IMR-90 (cell line): Measurements from ENCODE around the gene OR1Q1. TPM values are rescaled to one million over a fixed set of nuclear protein-coding genes. Genes with fewer than 3 reads are reported as not detected.

Source experiments
- ATAC-seq: fragments of 200-7000 bp; cut with Tn5 transposase; 2 replicates; pipeline ENCODE4 v1.9.1; 2020; ENCODE audit warnings: low read depth, mild to moderate bottlenecking, moderate library complexity
- BruUV-seq: library from RNA; stranded (reverse); fragments of 400-500 nt; replicated peaks from 2 replicates; lab custom pipeline; 2021; lab: Mats Ljungman, UMichigan
- CTCF ChIA-PET: fragments of 300-600 bp; formaldehyde crosslinking; extraction: SDS; loops from one replicate; lab custom pipeline; 2021; ENCODE audit warnings: antibody characterized with exemption; lab: Yijun Ruan, JAX
- POLR2A ChIA-PET: fragments of 300-600 bp; sonication (Branson Sonifier 250); formaldehyde crosslinking; loops from one replicate; lab custom pipeline; 2022; ENCODE audit warnings: antibody characterized with exemption; ENCODE audit not compliant: unreplicated experiment; lab: Charles Lee
- DNase-seq: peaks from one replicate; pipeline ENCODE4 v3.0.0; 2013
- H2AFZ ChIP-seq: replicated peaks from 2 replicates; pipeline ENCODE3; 2013; ENCODE audit warnings: low read length, mild to moderate bottlenecking; ENCODE audit not compliant: poor library complexity
- H2AK5ac ChIP-seq: 2 replicates; pipeline ENCODE4 v1.6.1; 2013; ENCODE audit warnings: low read depth, low read length, inconsistent platforms
- H2AK9ac ChIP-seq: replicated peaks from 2 replicates; pipeline ENCODE3; 2013; ENCODE audit warnings: mild to moderate bottlenecking, low read depth, low read length, moderate library complexity; ENCODE audit not compliant: poor library complexity
- H2BK120ac ChIP-seq: 2 replicates; pipeline ENCODE4 v1.6.1; 2013; ENCODE audit warnings: low read depth, low read length, inconsistent platforms
- H2BK15ac ChIP-seq: 3 replicates; pipeline ENCODE4 v1.6.1; 2013; ENCODE audit warnings: low read depth, low read length, inconsistent platforms
- H2BK20ac ChIP-seq: 2 replicates; pipeline ENCODE4 v1.6.1; 2013; ENCODE audit warnings: low read depth, mild to moderate bottlenecking, inconsistent platforms, low read length, moderate library complexity
- H2BK5ac ChIP-seq: 2 replicates; pipeline ENCODE4 v1.6.1; 2013; ENCODE audit warnings: mild to moderate bottlenecking, low read depth, low read length, inconsistent platforms; ENCODE audit not compliant: poor library complexity, severe bottlenecking
- H3K14ac ChIP-seq: replicated peaks from 2 replicates; pipeline ENCODE4 v1.6.1; 2013; ENCODE audit warnings: low read depth, low read length, inconsistent platforms
- H3K18ac ChIP-seq: 2 replicates; pipeline ENCODE4 v1.6.1; 2013; ENCODE audit warnings: low read depth, low read length, control low read depth
- H3K23ac ChIP-seq: 2 replicates; pipeline ENCODE4 v1.6.1; 2013; ENCODE audit warnings: low read depth, low read length, inconsistent platforms
- H3K27ac ChIP-seq: 2 replicates; pipeline ENCODE4 v1.5.1; 2013; ENCODE audit warnings: mild to moderate bottlenecking, control low read depth, low read length; ENCODE audit not compliant: insufficient read depth
- H3K27me3 ChIP-seq: 2 replicates; pipeline ENCODE4 v1.6.1; 2013; ENCODE audit warnings: low read length; ENCODE audit not compliant: control insufficient read depth, insufficient read depth
- H3K36me3 ChIP-seq: 2 replicates; pipeline ENCODE4 v1.6.1; 2013; ENCODE audit warnings: low read length, mixed read lengths; ENCODE audit not compliant: control insufficient read depth, insufficient read depth
- H3K4ac ChIP-seq: 2 replicates; pipeline ENCODE4 v1.6.1; 2013; ENCODE audit warnings: low read depth, low read length, inconsistent platforms
- H3K4me1 ChIP-seq: 2 replicates; pipeline ENCODE4 v1.6.1; 2013; ENCODE audit warnings: low read length, mixed read lengths; ENCODE audit not compliant: control insufficient read depth, insufficient read depth
- H3K4me2 ChIP-seq: 2 replicates; pipeline ENCODE4 v1.6.1; 2013; ENCODE audit warnings: low read depth, mild to moderate bottlenecking, control low read depth, low read length, moderate library complexity
- H3K4me3 ChIP-seq: 2 replicates; pipeline ENCODE4 v1.5.1; 2013; ENCODE audit warnings: low read depth, mild to moderate bottlenecking, control low read depth, low read length, moderate library complexity; ENCODE audit not compliant: insufficient read depth
- H3K56ac ChIP-seq: 2 replicates; pipeline ENCODE4 v1.6.1; 2013; ENCODE audit warnings: low read length, inconsistent platforms; ENCODE audit not compliant: insufficient read depth; ENCODE audit errors: extremely low read depth
- H3K79me1 ChIP-seq, 2 experiments: 2 replicates each; pipeline ENCODE4 v1.6.1; 2013; ENCODE audit warnings: low read length in 2 of 2, inconsistent platforms in 1 of 2, low read depth in 1 of 2
- H3K9ac ChIP-seq: 2 replicates; pipeline ENCODE4 v1.6.1; 2013; ENCODE audit warnings: low read depth, low read length, control low read depth
- H3K9me1 ChIP-seq: 2 replicates; pipeline ENCODE4 v1.6.1; 2013; ENCODE audit warnings: low read length, inconsistent platforms; ENCODE audit not compliant: insufficient read depth
- H3K9me3 ChIP-seq: 2 replicates; pipeline ENCODE4 v1.6.1; 2013; ENCODE audit warnings: low read length; ENCODE audit not compliant: control insufficient read depth, insufficient read depth
- H4K20me1 ChIP-seq: 2 replicates; pipeline ENCODE4 v1.6.1; 2013; ENCODE audit warnings: low read length, inconsistent platforms; ENCODE audit not compliant: insufficient read depth
- H4K5ac ChIP-seq: 2 replicates; pipeline ENCODE4 v1.6.1; 2013; ENCODE audit warnings: mild to moderate bottlenecking, low read depth, low read length, control low read depth
- H4K8ac ChIP-seq, 2 experiments: 2 replicates each; pipeline ENCODE4 v1.6.1; 2013; ENCODE audit warnings: low read depth in 2 of 2, low read length in 2 of 2, control low read depth in 1 of 2, inconsistent platforms in 1 of 2
- H4K91ac ChIP-seq: 2 replicates; pipeline ENCODE4 v1.6.1; 2013; ENCODE audit warnings: low read depth, low read length, inconsistent platforms; ENCODE audit not compliant: insufficient read depth
- BHLHE40 ChIP-seq: fragments of 150-350 bp; IDR thresholded peaks from 2 replicates; pipeline ENCODE4 v1.6.1; 2016; ENCODE audit warnings: mild to moderate bottlenecking, low read depth, low read length
- CEBPB ChIP-seq: IDR thresholded peaks from 2 replicates; pipeline ENCODE4 v1.6.1; 2012; ENCODE audit warnings: low read depth, low read length, improper control_type of control experiment
- CHD1 ChIP-seq: IDR thresholded peaks from 2 replicates; pipeline ENCODE4 v1.6.1; 2012; ENCODE audit warnings: low read depth, low read length, improper control_type of control experiment
- FOS ChIP-seq: fragments of 150-350 bp; IDR thresholded peaks from 2 replicates; pipeline ENCODE4 v1.6.1; 2016; ENCODE audit warnings: low read depth, low read length
- MAZ ChIP-seq: IDR thresholded peaks from 2 replicates; pipeline ENCODE4 v1.6.1; 2012; ENCODE audit warnings: low read depth, mild to moderate bottlenecking, low read length, improper control_type of control experiment, moderate library complexity, borderline replicate concordance
- POLR2A ChIP-seq: IDR thresholded peaks from 2 replicates; pipeline ENCODE4 v1.6.1; 2012; ENCODE audit warnings: mild to moderate bottlenecking, low read depth, low read length
- RCOR1 ChIP-seq: IDR thresholded peaks from 2 replicates; pipeline ENCODE4 v1.6.1; 2012; ENCODE audit warnings: mild to moderate bottlenecking, low read length, improper control_type of control experiment; ENCODE audit not compliant: insufficient replicate concordance
- SMC3 ChIP-seq: fragments of 150-350 bp; IDR thresholded peaks from 2 replicates; pipeline ENCODE4 v1.6.1; 2016; ENCODE audit warnings: low read depth, mild to moderate bottlenecking, antibody characterized with exemption, low read length, moderate library complexity
- WGBS, 2 experiments: methylation state at CpG; one replicate each; pipeline versions ENCODE4 v1.1.5 to v1.1.7; 2013; ENCODE audit warnings: missing lambda C conversion rate in 2 of 2; ENCODE audit not compliant: insufficient read length in 1 of 2; ENCODE audit errors: extremely low coverage in 2 of 2; 5-methylcytosine and 5-hydroxymethylcytosine counted together
- dilution Hi-C: fragments of 300-500 bp; cut with HindIII; formaldehyde crosslinking; loops from one replicate; pipeline ENCODE4 v1.14.3; 2018; ENCODE audit warnings: low sequenced_read_pairs; ENCODE audit not compliant: unreplicated experiment
- in situ Hi-C: fragments of 300-500 bp; cut with MboI; formaldehyde crosslinking; loops from 3 replicates; pipeline ENCODE4 v1.14.3; 2019; ENCODE audit warnings: low sequenced_read_pairs, inconsistent platforms, mixed read lengths
- intact Hi-C: fragments of 100-400 bp; cut with micrococcal nuclease; formaldehyde crosslinking; loops from 2 replicates; pipeline ENCODE4 v1.10.0; 2022
- polyA plus RNA-seq, 3 experiments: library from polyadenylated mRNA; depleted of rRNA; stranded (reverse); fragments of >200 nt; gene quantifications; 2 replicates each; pipeline ENCODE4 v1.2.3, GENCODE V29; 2012; ENCODE audit warnings: low replicate concordance in 1 of 3
- total RNA-seq: library from RNA; depleted of rRNA; stranded (reverse); fragments of >200 nt; gene quantifications from 2 replicates; pipeline ENCODE4 v1.2.3, GENCODE V29; 2012
- TF ChIP-seq, protein P1 (sequence below): conservative IDR thresholded peaks from 2 replicates; pipeline ENCODE4 v1.5.1; 2012; ENCODE audit warnings: mild to moderate bottlenecking, low read depth, low read length, improper control_type of control experiment

The OR1Q1 gene
- total and polyA plus RNA-seq, 2 of the 4 experiments (the other 2 are of a cell fraction) = not detected

DNA sequence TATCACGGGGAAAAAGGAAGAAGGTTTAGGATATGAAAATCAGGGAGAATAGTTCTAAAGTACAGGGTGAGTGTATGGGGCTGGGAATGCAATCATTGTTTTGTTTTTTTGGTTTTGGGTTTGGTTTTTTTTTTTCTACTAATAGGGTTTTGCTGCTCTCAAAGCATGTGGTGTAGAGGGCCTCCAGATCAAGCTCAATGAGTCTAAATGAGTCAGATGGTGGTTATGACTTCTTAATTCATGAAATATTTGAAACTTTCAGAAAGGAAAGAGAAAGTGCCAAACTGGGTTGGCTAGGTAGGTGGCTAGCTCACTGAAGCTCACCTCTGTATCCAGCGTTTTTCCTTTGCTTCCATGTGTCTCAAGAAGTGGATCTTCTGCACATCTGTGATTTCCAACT lies 42.1 kb upstream of the OR1Q1 start:
- Histone ChIP-seq H2BK15ac (no peak overlapping the region), H3K36me3 (no peaks in the 10 kb centered on the region), H2AK9ac (no peak overlapping the region), H3K9ac (no peak overlapping the region), H4K8ac (peak overlapping the region; percentile 4 to 22; a peak in 2 of 4 replicates), H3K27ac (peak overlapping the region; percentile 77), H2BK20ac (peak overlapping the region; percentile 73), H3K4me3 (no peak overlapping the region), H2AK5ac (no peak overlapping the region), H3K9me1 (no peaks in the 10 kb centered on the region), H3K27me3 (no peaks in the 10 kb centered on the region; the same call in 1 of the 2 replicates), H3K9me3 (no peaks in the 10 kb centered on the region), H3K4me2 (peak overlapping the region; percentile 0), H3K4me1 (peaks cover 5% of the 10 kb centered on the region; the same call in 1 of the 2 replicates), H3K23ac (peak overlapping the region; percentile 48; the same call in 1 of the 2 replicates), H3K4ac (peak overlapping the region; percentile 82), H4K20me1 (no peaks in the 10 kb centered on the region), H4K5ac (peak overlapping the region; percentile 2), H3K18ac (peak overlapping the region; percentile 33; the same call in 1 of the 2 replicates), H2BK120ac (peak overlapping the region; percentile 84), H2BK5ac (no peak overlapping the region), H2AFZ (no peak overlapping the region), H3K79me1 (no peaks in the 10 kb centered on the region), H3K14ac (no peak overlapping the region), H4K91ac (peak overlapping the region; percentile 73), H3K56ac (peak overlapping the region; percentile 27; the same call in 1 of the 2 replicates)
- dilution Hi-C loops = no loop called here
- ATAC-seq (peak; percentile 60), DNase-seq (no peak)
- POLR2A ChIA-PET = interaction anchor here (0.6 to 0.8 kb wide), 2 partner anchors 16 to 28 kb away, joined by 3 to 9 read pairs; no protein-coding TSS in a partner anchor
- CTCF ChIA-PET = no interaction called here
- no peak for TF ChIP-seq BHLHE40
- no peak for TF ChIP-seq FOS
- TF ChIP-seq SMC3 = no peak
- TF ChIP-seq CEBPB = no peak
- TF ChIP-seq MAZ = no peak
- TF ChIP-seq CHD1 = no peak
- TF ChIP-seq, protein P1, sequence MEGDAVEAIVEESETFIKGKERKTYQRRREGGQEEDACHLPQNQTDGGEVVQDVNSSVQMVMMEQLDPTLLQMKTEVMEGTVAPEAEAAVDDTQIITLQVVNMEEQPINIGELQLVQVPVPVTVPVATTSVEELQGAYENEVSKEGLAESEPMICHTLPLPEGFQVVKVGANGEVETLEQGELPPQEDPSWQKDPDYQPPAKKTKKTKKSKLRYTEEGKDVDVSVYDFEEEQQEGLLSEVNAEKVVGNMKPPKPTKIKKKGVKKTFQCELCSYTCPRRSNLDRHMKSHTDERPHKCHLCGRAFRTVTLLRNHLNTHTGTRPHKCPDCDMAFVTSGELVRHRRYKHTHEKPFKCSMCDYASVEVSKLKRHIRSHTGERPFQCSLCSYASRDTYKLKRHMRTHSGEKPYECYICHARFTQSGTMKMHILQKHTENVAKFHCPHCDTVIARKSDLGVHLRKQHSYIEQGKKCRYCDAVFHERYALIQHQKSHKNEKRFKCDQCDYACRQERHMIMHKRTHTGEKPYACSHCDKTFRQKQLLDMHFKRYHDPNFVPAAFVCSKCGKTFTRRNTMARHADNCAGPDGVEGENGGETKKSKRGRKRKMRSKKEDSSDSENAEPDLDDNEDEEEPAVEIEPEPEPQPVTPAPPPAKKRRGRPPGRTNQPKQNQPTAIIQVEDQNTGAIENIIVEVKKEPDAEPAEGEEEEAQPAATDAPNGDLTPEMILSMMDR = no peak
- no peak for TF ChIP-seq POLR2A
- no peak for TF ChIP-seq RCOR1
- in situ Hi-C loops = no loop called here
- no CpG with 5 or more reads among the region's 2 CpGs for WGBS, 2 experiments
- intact Hi-C loops = no loop called here
- no TSS peak for BruUV-seq
